Activated CD8-positive, alpha-beta memory T cell treated with anti-CD3 and anti-CD28 coated beads for 1 hour (primary cell): Measurements from ENCODE around the gene SSBP2.
"Not testable (repeated sequence)": the region's sequence is repeated elsewhere in the genome, so short reads cannot be mapped to it uniquely, and the experiment has no call there.

Experiments
- DNase-seq, 2 donors: peaks; one replicate each; pipeline ENCODE4 v3.0.0-alpha.2; 2020; ENCODE audit warnings: low read depth in 1 of 2; ENCODE audit errors: extremely low read depth in 1 of 2

Gene SSBP2

DNA sequence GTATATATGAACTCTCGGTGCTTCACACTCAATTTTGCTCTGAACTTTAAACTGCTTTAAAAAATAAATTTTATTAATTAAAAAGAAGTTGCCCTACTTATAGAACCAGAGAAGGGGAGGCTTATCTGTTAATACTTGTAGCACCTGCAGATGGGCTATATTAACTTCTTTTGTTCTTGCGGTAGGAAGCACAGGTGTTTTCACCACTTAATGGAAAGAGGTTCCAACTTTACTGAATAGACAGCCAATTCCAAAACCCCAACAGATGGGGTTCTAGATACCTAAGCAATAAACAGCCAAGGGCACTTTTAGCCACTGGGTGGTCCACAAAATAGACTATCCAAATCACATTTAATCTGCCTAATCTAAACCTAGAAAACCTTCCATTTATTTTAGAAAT lies 65.4 kb downstream of the SSBP2 start:
- no peak for DNase-seq

DNA sequence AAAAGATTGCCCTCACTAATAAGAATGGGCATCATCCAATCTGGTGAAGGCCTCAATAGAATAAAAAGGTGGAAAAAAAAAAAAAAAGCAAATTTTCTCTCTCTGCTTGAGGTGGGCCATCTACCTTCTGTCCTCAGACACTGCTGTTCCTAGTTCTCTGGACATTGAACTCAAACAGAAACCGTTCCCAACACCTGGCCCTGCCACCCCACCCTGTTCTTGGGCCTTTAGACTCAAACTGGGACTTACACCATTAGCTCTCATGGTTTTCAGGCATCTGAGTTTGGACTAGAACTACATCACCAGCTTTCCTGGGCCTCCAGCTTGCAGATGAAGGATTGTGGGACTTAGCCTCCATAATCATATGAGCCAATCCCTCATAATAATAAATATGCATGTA lies 71.0 kb downstream of the SSBP2 start:
- no peak for DNase-seq

DNA sequence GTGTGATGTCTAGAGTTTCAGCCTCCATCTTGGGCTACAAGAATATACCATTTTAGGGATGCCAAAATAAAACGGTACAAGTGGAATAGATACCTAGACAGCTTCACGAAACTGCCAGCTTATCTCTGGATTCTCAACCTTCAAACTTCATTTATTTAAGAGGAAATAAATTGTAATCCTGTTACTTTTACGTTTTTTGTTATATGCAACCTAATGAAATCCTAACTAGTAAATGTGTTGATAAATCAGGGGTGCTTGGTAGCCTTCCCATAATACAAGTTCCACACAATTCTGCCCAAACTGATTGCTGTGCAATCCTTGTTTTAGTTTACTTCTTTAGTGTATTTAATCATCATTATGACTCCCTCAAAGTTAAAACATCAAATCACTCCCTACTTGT lies 75.5 kb downstream of the SSBP2 start:
- no peak for DNase-seq

DNA sequence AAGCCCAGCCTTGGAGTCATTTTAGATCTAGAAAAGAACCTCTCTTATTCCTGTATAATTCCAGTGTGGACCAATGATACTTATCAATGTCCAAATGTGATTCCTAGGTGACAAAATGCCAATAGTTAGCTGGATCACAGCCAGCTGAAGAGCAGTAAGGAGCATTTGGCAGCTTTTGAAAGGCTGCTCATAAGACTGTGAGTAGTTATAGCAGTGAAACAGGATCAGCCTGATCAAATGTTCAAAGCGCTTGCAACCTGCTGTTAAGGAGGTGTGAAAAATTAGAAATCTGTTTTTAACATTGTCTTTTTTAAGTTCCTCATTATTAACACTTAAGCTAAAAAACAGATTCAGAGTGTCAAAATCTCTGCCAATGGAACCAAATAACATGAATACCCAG lies 85.1 kb downstream of the SSBP2 start:
- no peak for DNase-seq

DNA sequence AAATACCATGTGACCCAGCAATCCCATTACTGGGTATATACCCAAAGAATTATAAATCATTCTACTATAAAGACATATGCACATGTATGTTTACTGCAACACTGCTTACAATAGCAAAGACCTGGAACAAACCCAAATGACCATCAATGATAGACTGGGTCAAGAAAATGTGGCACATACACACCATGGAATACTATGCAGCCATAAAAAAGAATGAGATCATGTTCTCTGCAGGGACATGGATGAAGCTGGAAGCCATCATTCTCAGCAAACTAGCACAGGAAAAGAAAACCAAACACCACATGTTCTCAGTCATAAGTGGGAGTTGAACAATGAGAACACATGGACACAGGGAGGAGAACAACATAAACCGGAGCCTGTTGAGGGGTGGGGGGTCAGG lies 90.3 kb downstream of the SSBP2 start:
- not testable (repeated sequence) for DNase-seq

DNA sequence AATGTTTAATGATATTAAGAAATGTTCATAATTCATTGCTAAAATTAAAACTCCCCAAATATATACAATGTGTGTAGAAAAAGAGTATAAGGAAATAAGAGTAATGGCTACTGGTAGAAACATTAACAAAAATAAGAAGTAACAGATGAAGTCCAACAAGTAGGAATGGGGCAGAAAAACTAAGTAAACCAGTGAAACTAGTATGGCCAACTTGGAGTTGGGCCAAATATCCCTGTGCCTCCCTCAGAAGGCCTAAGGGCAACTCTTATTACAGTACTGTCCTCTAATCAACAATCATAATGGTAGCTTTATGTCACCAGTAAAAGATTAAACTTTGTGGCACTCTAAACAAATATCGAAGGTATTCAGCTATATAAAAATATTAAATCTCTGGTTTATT lies 93.5 kb downstream of the SSBP2 start:
- no peak for DNase-seq

DNA sequence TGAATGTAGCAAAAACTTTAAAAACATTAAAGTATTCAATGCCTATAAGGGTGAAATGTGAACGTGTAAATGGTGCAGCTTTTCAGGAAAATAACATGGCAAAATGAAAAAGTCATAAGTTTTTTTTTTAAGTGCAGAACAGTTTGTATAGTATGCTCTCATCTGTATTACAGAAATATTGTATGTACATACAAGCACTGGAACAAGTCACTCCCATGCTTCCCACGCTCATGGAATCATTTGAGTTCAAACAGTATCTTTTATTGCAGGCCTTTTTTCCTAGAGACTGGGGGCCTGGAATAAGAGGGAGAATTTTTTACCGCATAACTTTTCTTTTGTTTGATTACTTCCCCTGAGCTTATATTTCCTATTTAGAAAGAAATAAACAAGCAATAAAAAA lies 94.1 kb downstream of the SSBP2 start:
- DNase-seq = no peak

DNA sequence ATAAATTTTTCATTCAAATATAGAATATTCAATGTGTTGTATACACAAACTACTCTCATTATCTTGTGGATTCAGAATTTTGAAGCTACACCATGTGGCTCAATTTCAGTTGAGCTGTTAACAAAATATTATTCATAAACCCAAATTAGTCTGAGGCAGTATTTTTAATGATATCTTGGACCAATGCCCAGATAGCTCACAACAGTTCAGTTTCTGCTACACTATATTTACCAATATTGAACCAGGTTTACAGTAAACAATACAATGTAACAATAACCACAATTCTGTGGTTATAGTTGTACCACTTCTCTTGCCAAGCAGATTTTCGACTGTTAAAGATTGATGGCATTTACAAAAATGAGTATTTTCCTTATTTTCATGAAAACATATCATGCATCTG lies 99.9 kb downstream of the SSBP2 start:
- DNase-seq = no peak

DNA sequence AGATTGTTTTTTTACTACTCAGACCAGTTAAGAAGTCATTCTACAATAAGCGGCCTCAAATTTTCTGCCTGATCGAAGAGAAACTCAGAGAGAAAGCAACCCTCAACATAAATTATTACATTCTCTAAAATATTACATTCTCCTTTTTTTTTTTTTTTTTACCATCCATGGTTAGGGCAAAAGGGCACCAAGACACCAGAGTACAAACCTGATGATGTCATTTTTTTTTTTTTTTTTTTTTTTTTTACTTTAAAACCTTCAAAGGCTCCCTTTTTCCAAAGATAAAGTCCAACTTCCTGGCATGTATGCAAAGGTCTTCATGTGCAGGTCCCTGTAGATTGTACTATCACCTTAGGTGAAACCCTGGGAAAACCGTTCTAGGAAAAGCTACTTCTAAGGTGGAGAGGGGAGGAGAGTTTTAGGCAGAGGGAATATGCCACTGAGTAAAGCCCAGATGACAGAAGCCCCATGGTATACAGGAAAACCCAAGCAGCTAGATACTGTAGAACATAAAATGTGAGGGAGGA lies 104.4 kb downstream of the SSBP2 start:
- no peak for DNase-seq

DNA sequence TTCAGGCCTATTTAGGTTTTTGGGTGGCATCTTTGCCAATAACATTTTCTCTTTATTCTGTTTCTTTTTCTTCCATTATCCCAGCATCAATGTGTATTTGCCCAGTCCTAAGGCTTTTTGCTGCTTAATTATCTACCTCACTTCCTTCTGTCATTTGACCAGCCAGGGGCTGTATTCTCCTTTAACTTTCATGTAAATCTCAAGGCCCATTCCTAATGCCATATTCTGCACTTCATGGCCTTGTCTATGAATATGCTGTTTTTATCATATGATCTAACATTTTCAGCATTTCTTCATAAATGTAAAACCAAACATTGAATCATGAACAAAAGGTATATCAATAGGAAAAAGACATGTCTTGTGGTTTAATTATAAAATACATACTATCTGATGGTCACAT lies 108.7 kb downstream of the SSBP2 start:
- no peak for DNase-seq

DNA sequence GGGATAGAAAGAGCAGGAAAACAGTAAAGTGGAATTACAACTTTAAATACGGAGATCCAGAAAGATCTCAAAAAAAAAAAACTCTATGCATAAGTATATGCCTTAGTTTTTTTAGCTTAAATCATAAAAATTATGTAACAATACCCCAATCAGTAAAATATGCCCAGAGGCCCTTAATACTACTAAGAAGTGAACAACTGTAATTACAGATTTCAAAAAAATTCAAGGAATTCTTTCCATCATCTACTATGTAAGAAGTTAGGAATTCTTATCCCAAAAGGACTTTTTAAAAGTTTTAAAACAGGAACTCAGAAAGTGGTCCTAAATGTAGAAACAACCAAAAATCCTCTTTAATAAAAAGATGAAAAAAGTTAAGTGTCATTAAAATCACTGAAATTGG lies 111.3 kb downstream of the SSBP2 start:
- no peak for DNase-seq

DNA sequence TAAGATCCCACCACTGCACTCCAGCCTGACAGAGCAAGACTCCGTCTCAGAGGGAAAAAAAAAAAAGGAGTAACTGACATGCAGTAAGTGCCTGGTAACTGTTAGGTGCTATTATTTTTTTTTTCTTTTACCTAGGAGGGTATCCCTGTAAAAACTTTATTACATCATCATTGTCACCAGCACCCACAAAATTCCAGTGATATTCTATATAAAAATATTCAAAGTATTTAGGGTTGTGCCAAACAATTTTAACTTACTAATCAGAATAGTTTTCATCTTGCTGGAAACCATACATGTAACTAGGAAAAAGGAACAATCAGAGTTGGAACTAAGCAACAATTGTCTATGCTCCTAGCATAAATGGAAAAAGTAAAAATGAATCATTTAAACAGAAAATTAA lies 112.4 kb downstream of the SSBP2 start:
- DNase-seq = no peak

DNA sequence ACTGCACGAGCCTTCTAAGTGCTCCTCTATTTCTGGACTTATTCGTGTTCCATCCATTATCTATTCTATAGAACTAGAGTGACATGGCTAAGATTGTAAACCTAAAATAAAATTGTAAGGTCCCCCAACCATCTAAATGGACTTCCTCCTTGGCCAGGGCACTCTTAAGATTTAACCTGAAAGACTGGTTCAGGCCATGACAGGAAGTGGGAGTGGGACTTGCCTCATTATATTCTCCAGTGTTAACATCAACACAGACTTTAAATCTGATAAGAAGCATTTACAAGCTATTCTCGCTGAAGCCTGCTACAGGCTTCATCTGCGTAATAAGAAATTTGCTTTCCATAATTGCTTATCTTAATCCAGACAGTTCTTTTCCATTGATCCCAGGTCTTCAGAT lies 117.0 kb downstream of the SSBP2 start:
- DNase-seq = no peak

DNA sequence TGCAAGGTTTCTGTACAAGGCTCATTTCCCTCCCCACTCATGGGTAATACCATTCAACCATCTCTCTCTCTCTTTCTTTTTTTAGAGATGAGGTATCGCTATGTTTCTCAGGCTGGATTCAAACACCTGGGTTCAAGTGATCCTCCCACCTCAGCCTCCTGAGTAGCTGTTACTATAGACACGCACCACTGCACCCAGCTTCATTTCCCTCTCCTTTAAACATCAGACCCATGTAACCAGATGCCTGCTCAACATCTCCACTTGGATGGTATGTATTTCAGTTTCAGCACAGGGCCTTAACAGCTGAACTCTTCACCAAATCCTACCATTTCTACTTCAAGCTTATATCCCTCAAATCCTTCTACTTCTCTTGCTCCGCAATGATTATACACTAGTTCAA lies 117.4 kb downstream of the SSBP2 start:
- no peak for DNase-seq

DNA sequence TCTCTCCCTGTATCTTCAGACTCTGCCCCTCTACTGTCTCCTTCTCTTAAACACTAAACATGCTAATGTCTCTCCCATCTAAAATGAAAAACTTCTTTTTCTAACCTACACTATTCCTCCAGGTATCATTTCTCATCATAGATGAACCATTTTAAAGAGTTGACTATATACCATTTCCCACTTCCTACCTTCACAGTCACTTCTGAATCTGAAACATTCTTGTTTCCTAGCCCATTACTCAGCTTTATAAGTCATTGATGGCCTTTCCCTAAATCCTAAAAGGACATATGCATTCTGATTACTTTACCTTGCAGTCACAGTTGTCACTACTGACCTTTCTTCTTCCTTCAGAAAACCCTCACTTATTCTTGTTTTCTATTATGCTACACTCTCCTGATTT lies 118.2 kb downstream of the SSBP2 start:
- DNase-seq = no peak

DNA sequence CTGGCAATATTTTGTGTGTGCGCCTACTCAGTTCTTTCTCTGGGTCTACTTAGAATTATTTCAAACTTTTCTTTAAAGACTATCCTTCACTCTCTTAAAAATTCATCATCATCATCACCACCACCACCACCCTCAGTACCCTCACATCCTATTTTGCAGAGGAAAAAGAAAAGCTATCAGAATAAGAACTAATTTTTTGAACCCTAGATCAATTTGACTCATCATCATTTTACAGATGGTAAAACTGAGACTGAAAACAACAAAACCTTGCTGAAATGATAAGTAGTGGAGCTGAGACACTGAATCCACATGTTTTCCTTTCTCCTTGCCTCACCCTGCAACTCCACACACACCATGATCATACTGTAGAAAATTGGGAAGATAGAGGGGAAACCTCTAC lies 119.3 kb downstream of the SSBP2 start:
- DNase-seq = no peak

DNA sequence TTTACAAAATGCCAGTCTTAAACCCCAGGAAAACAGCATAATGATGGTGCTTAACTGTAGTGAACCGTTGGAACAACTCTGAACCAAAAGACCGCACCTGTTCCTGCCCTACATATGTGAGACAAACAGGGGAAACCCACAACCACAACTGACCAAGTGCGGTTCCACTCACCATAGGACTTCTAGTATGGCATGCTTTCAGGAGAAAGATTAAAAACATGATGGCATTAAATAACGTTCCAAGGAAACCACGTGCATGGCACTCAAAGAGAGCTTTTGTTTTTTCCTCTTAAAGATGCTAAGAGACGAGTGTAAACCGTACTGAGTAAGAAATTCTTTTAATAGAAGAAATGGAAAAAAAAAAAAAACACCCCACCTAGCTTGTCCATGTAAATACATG lies 119.8 kb downstream of the SSBP2 start:
- DNase-seq = no peak

DNA sequence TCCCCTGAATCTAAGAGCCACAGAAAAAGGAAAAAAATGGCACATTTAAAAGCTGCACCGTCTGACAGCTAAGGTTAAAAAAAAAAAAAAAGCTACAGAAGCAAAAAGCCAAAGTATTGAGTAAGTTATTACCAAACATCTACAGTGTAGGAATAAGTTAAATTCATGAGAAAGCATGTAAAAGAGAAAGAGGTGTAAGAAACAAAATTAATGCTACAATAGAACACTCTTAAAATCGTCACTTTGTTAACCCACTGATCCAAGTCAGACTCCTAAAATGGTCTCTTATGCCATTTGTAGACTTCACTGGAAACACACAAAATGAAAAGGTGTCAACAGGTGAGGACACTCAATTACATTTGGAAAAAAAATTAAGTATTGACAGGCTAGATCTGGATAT lies 120.2 kb downstream of the SSBP2 start:
- no peak for DNase-seq

DNA sequence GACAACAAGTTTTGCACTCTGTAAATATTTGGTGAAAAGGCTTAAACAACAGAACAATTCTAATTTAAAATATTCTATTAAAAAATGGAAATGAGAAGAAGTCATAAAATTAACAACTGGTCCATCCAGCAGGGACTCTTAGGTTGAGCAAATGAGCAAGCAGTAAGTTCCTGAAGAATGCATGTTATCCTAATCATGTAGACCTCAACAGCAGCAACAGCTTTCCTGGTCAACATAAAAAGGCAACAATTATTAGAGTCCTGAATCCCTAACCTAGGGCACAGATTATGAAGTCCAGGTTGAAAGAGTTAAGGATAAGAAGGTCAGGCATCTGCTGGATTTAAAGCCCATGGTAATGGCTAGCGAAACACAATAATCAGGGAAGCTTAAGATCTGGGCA lies 120.9 kb downstream of the SSBP2 start:
- no peak for DNase-seq

DNA sequence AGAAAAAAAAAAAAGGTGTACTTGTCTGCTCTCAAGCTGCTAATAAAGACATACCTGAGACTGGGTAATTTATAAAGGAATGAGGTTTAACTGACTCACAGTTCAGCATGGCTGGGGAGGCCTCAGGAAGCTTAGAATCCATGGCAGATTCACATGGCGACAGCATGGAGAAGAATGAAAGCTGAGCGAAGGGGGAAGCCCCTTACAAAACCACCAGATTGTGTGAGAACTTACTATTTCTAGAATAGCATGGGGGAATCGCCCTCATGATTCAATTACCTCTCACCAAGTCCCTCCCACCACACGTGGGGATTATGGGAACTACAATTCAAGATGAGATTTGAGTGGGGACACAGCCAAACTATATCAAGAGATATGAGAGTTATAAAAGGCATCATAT lies 122.8 kb downstream of the SSBP2 start:
- DNase-seq = not testable (repeated sequence)

DNA sequence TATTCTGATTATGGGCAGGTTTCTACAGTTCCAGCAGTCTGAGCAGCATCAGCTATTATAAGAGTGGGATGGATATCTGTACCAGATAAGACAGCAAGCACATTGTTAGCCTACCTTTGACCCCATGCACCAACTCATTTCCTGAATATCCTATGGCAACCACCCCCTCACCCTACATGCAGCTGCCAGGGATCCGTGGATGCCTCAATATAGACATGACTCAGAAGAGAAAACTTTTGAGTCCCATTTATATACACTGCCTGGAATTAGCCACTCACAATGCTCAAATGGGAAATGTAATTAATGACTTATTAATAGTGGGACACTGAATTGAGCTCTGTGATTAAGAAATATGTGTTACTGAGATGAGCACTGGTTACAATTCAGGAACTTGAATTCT lies 124.4 kb downstream of the SSBP2 start:
- no peak for DNase-seq

DNA sequence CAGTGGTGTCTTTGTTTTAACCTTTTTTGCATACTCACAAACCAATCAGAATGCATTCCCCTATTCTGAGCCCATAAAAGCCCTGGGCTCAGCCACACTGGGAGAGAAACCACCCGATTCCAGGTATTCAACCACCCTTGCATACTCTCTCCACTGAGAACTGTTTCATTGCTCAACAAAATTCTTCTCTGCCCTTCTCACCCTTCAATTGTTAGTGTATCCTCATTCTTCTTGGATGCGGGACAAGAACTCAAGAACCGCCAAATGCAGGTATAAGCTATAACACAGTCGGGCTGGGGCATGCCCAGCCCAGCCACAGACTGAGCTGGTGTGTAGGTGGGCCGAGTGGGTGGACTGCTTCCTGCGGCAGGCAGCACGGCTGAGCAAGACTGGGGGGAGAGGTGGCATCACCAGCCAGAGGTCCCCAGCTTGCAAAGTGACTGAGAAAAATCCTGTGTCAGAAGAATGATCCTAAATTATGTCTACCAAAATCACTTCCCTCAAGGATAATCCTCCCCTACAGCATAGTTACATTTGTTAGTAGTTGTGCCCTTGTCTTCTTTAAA lies 141.0 kb downstream of the SSBP2 start:
- no peak for DNase-seq

DNA sequence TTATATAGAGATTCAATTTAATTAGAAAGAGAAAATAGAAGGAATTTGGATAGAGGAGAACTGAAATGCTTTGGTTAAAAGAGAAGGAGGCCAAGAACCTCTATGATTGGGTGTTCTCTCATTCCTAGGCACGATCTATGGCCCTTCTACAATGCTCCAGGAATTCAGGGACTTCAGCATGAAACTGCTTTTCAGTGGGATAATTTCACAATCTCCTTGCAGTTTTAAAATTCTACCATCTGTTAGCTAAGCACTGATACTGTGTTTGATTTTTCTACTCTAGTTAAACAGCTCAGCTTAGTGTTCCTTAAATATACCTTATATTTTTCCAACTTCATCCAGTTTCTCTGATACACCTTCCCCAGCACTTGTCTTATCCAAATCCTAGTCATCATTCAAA lies 141.9 kb downstream of the SSBP2 start:
- no peak for DNase-seq

DNA sequence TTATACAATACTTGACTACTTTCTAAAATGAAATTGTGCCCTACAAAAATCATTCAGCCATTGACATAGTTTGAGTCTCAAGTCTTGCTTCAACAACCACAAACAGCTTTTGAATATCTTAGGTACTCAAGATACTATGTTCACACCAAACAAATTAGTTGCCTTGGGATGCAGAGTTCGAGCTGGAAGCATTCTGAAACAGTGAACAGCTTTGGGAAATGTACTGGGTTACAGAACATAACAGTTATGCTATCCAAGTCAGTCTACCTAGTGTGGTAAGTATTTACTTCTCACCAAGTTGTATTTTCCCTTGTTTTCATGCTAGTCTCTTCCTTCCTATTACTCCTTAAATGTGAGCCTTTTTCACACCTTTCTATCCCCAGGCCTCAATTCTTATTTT lies 143.2 kb downstream of the SSBP2 start:
- DNase-seq = no peak
